Measurements from ENCODE around the gene ENO1. TPM values are rescaled to one million over a fixed set of nuclear protein-coding genes. Genes with fewer than 3 reads are reported as not detected.

ENO1 gene
- total RNA-seq, 1 donor from 2014 or later, result 1,154 TPM

- H3K9me3 Mint-ChIP-seq (ENCODE audit: low read depth), result peaks cover 4% of the 10 kb centered on the region
- H3K36me3 Mint-ChIP-seq (ENCODE audit: low read depth), result no peaks in the 10 kb centered on the region
- DNase-seq (ENCODE audit: low spot score), result no peak
- peaks cover 21% of the 10 kb centered on the region for H3K4me1 Mint-ChIP-seq (ENCODE audit: low read depth)
- no peak for TF ChIP-seq CTCF (IDR thresholded peaks at IDR 0.05)
- no peak overlapping the region for H3K4me3 Mint-ChIP-seq (ENCODE audit: unreplicated experiment)
- no peak overlapping the region for H3K27ac Mint-ChIP-seq (ENCODE audit: unreplicated experiment)
- H3K27me3 Mint-ChIP-seq (ENCODE audit: low read depth), result no peaks in the 10 kb centered on the region
Observed at GRCh38 chr1:8910914-8911313, 32.4 kb upstream of the ENO1 start.

- no peak for TF ChIP-seq CTCF (IDR thresholded peaks at IDR 0.05)
- no peaks in the 10 kb centered on the region for H3K36me3 Mint-ChIP-seq (ENCODE audit: low read depth)
- no peak overlapping the region for H3K4me3 Mint-ChIP-seq (ENCODE audit: unreplicated experiment)
- H3K4me1 Mint-ChIP-seq (ENCODE audit: low read depth), result peaks cover 27% of the 10 kb centered on the region
- no peak overlapping the region for H3K27ac Mint-ChIP-seq (ENCODE audit: unreplicated experiment)
- no peaks in the 10 kb centered on the region for H3K27me3 Mint-ChIP-seq (ENCODE audit: low read depth)
- peak; percentile 1 for DNase-seq (ENCODE audit: low spot score)
- peaks cover 4% of the 10 kb centered on the region for H3K9me3 Mint-ChIP-seq (ENCODE audit: low read depth)
Observed at GRCh38 chr1:8910331-8910730, 31.8 kb upstream of the ENO1 start.

- Mint-ChIP-seq H3K27me3 (ENCODE audit: low read depth) (no peaks in the 10 kb centered on the region), H3K9me3 (ENCODE audit: low read depth) (peaks cover 4% of the 10 kb centered on the region), H3K27ac (ENCODE audit: unreplicated experiment) (peak overlapping the region; percentile 41), H3K36me3 (ENCODE audit: low read depth) (no peaks in the 10 kb centered on the region), H3K4me1 (ENCODE audit: low read depth) (peaks cover 42% of the 10 kb centered on the region), H3K4me3 (ENCODE audit: unreplicated experiment) (no peak overlapping the region)
- DNase-seq (ENCODE audit: low spot score), result peak; percentile 28
- no peak for TF ChIP-seq CTCF (IDR thresholded peaks at IDR 0.05)
Observed at GRCh38 chr1:8908388-8909151, 30.1 kb upstream of the ENO1 start.

- Mint-ChIP-seq H3K36me3 (ENCODE audit: low read depth) (no peaks in the 10 kb centered on the region), H3K9me3 (ENCODE audit: low read depth) (peaks cover 4% of the 10 kb centered on the region), H3K4me1 (ENCODE audit: low read depth) (peaks cover 44% of the 10 kb centered on the region), H3K4me3 (ENCODE audit: unreplicated experiment) (no peak overlapping the region), H3K27me3 (ENCODE audit: low read depth) (no peaks in the 10 kb centered on the region), H3K27ac (ENCODE audit: unreplicated experiment) (peak overlapping the region; percentile 72)
- TF ChIP-seq CTCF (IDR thresholded peaks at IDR 0.05), result no peak
- no peak for DNase-seq (ENCODE audit: low spot score)
Observed at GRCh38 chr1:8905582-8906191, 27.2 kb upstream of the ENO1 start.

DNA sequence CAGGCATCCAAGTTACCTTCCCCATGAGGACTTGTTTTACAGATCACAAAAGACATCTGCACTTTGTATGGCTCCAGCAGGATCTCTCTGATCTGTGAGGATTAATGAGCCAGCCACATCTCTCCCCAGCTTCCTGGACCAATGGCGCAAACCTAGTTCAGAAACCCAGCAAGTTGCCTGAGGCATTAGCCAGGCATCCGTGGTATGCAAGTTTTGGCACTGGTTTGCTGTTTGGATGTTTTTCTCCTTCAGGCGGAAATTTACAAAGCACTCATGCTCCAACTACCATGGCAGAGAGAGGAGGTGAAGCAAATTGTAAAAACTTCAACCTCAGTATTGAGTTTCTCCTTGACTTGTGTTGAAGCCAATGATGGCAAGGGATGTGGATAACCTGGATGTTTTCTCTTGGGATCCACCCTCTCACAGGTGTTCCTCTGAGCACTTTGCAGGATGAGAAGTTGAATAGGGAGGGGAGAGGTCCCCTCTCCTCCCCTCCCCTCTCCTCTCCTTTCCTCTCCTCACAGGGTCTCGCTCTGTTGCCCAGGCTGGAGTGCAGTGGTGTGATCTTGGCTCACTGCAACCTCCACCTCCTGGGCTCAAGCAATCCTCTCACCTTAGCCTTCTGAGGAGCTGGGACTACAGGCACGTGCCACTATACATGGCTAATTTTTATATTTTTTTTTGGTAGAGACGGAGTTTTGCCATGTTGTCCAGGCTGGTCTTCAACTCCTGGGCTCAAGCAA is 25.6 kb upstream of the ENO1 start:
- no peaks in the 10 kb centered on the region for H3K36me3 Mint-ChIP-seq (ENCODE audit: low read depth)
- no peak for TF ChIP-seq CTCF (IDR thresholded peaks at IDR 0.05)
- peaks cover 40% of the 10 kb centered on the region for H3K4me1 Mint-ChIP-seq (ENCODE audit: low read depth)
- DNase-seq (ENCODE audit: low spot score), result no peak
- H3K4me3 Mint-ChIP-seq (ENCODE audit: unreplicated experiment), result no peak overlapping the region
- peak overlapping the region; percentile 81 for H3K27ac Mint-ChIP-seq (ENCODE audit: unreplicated experiment)
- no peaks in the 10 kb centered on the region for H3K9me3 Mint-ChIP-seq (ENCODE audit: low read depth)
- no peaks in the 10 kb centered on the region for H3K27me3 Mint-ChIP-seq (ENCODE audit: low read depth)
